HepG2 (cell line): ENCODE measurements around the gene POLR1D. TPM values are rescaled to one million over a fixed set of nuclear protein-coding genes. Genes with fewer than 3 reads are reported as not detected.

Source experiments
- CBFB ChIP-seq: sonication (generic); formaldehyde crosslinking; IDR thresholded peaks from 2 replicates; pipeline ENCODE4 v1.4.0; 2020; ENCODE audit warnings: missing genetic modification reagents
- DMAP1 ChIP-seq: IDR thresholded peaks from 2 replicates; pipeline ENCODE4 v1.6.1; 2016
- E2F1 ChIP-seq: sonication (generic); formaldehyde crosslinking; IDR thresholded peaks from 2 replicates; pipeline ENCODE4 v1.5.0; 2020; ENCODE audit warnings: missing genetic modification reagents
- FOXK2 ChIP-seq: fragments of 450-650 bp; IDR thresholded peaks from 2 replicates; pipeline ENCODE4 v1.6.1; 2016
- HMGXB4 ChIP-seq, 2 experiments: sonication (generic) in 1 of 2; formaldehyde crosslinking in 1 of 2; IDR thresholded peaks; 2 replicates each; pipeline versions ENCODE4 v1.4.0 to v1.6.1; 2018 to 2020; ENCODE audit warnings: missing genetic modification reagents in 2 of 2, borderline replicate concordance in 1 of 2, low read depth in 1 of 2, mild to moderate bottlenecking in 1 of 2, missing biosample characterization in 1 of 2
- MEIS1 ChIP-seq: sonication (generic); formaldehyde crosslinking; IDR thresholded peaks from 2 replicates; pipeline ENCODE4 v1.9.0; 2021; ENCODE audit warnings: mild to moderate bottlenecking, missing genetic modification reagents, moderate library complexity, borderline replicate concordance
- MIER3 ChIP-seq: IDR thresholded peaks from 2 replicates; pipeline ENCODE4 v1.6.1; 2016; ENCODE audit warnings: missing compliant biosample characterization, borderline replicate concordance
- NFE2 ChIP-seq: sonication (generic); formaldehyde crosslinking; IDR thresholded peaks from 2 replicates; pipeline ENCODE4 v1.4.0; 2020; ENCODE audit warnings: missing genetic modification reagents
- REL ChIP-seq: sonication (generic); formaldehyde crosslinking; conservative IDR thresholded peaks from 2 replicates; pipeline ENCODE4 v1.8.0; 2022; ENCODE audit warnings: mild to moderate bottlenecking, missing genetic modification reagents, moderate library complexity
- SMAD1 ChIP-seq: sonication (generic); formaldehyde crosslinking; IDR thresholded peaks from 2 replicates; pipeline ENCODE4 v1.4.0; 2020; ENCODE audit warnings: missing genetic modification reagents, low read depth, mild to moderate bottlenecking, borderline replicate concordance
- SP140L ChIP-seq: sonication (generic); formaldehyde crosslinking; IDR thresholded peaks from 2 replicates; pipeline ENCODE4 v1.4.0; 2020; ENCODE audit warnings: missing genetic modification reagents, borderline replicate concordance
- THAP11 ChIP-seq: IDR thresholded peaks from 2 replicates; pipeline ENCODE4 v1.6.1; 2016; ENCODE audit warnings: missing biosample characterization, missing genetic modification reagents
- YY1 ChIP-seq: IDR thresholded peaks from 2 replicates; pipeline ENCODE4 v1.6.1; 2011; ENCODE audit warnings: low read length, low read depth, moderate library complexity, mild to moderate bottlenecking; ENCODE audit not compliant: insufficient read depth, insufficient replicate concordance
- ZNF230 ChIP-seq: sonication (generic); formaldehyde crosslinking; IDR thresholded peaks from 2 replicates; pipeline ENCODE4 v1.4.0; 2020; ENCODE audit warnings: mild to moderate bottlenecking, missing genetic modification reagents
- ZNF781 ChIP-seq: sonication (generic); formaldehyde crosslinking; IDR thresholded peaks from 2 replicates; pipeline ENCODE4 v1.5.1; 2020; ENCODE audit warnings: borderline replicate concordance, mild to moderate bottlenecking, missing genetic modification reagents; ENCODE audit errors: not compliant biosample characterization
- ZSCAN9 ChIP-seq: IDR thresholded peaks from 2 replicates; pipeline ENCODE4 v1.6.1; 2016; ENCODE audit warnings: borderline replicate concordance
- polyA plus RNA-seq, 8 experiments: library from polyadenylated mRNA; depleted of rRNA in 3 of 8; stranded (reverse) in 7 of 8; unstranded in 1 of 8; fragments of >200 nt; fragmentation: Illumina TruSeq in 4 of 8; extraction: Trizol in 4 of 8; gene quantifications; 2 replicates each; pipeline versions ENCODE4 v1.2.1 to v1.2.3, GENCODE V29; 2011 to 2016; ENCODE audit warnings: low read depth in 4 of 8, missing spikeins in 1 of 8, mixed read lengths in 1 of 8; ENCODE audit not compliant: insufficient read depth in 1 of 8
- total RNA-seq, 5 experiments: library from RNA; depleted of rRNA; stranded (reverse); fragments of >200 nt; fragmentation: Illumina TruSeq; extraction: Trizol; gene quantifications; 2 replicates each; pipeline ENCODE4 v1.2.3, GENCODE V29; 2016; ENCODE audit warnings: low read depth in 1 of 5
- TF ChIP-seq, protein P1 (sequence below): IDR thresholded peaks from 2 replicates; pipeline ENCODE4 v1.4.0; 2020; ENCODE audit warnings: mild to moderate bottlenecking, missing genetic modification reagents
- TF ChIP-seq, protein P2 (sequence below): sonication (generic); formaldehyde crosslinking; IDR thresholded peaks from 2 replicates; pipeline ENCODE4 v1.4.0; 2020; ENCODE audit warnings: mild to moderate bottlenecking, missing genetic modification reagents
- TF ChIP-seq, protein P3 (sequence below): sonication (generic); formaldehyde crosslinking; IDR thresholded peaks from 2 replicates; pipeline ENCODE4 v1.9.0; 2021; ENCODE audit warnings: missing genetic modification reagents, mild to moderate bottlenecking, borderline replicate concordance

POLR1D gene
- total and polyA plus RNA-seq, 2 of the 13 experiments (the other 11 are each of a cell fraction or from before 2014, with no cell fraction given): 183 to 490 TPM

- TF ChIP-seq, protein P1, sequence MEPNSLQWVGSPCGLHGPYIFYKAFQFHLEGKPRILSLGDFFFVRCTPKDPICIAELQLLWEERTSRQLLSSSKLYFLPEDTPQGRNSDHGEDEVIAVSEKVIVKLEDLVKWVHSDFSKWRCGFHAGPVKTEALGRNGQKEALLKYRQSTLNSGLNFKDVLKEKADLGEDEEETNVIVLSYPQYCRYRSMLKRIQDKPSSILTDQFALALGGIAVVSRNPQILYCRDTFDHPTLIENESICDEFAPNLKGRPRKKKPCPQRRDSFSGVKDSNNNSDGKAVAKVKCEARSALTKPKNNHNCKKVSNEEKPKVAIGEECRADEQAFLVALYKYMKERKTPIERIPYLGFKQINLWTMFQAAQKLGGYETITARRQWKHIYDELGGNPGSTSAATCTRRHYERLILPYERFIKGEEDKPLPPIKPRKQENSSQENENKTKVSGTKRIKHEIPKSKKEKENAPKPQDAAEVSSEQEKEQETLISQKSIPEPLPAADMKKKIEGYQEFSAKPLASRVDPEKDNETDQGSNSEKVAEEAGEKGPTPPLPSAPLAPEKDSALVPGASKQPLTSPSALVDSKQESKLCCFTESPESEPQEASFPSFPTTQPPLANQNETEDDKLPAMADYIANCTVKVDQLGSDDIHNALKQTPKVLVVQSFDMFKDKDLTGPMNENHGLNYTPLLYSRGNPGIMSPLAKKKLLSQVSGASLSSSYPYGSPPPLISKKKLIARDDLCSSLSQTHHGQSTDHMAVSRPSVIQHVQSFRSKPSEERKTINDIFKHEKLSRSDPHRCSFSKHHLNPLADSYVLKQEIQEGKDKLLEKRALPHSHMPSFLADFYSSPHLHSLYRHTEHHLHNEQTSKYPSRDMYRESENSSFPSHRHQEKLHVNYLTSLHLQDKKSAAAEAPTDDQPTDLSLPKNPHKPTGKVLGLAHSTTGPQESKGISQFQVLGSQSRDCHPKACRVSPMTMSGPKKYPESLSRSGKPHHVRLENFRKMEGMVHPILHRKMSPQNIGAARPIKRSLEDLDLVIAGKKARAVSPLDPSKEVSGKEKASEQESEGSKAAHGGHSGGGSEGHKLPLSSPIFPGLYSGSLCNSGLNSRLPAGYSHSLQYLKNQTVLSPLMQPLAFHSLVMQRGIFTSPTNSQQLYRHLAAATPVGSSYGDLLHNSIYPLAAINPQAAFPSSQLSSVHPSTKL (CRISPR knock-in tag): 0 out of 2 replicates have a peak, but pooled peaks have one; percentile 30
- peak; percentile 73 for TF ChIP-seq THAP11
- no peak for TF ChIP-seq REL (CRISPR knock-in tag)
- peak; percentile 33; the same call in 1 of the 2 replicates for TF ChIP-seq DMAP1 (CRISPR knock-in tag)
- TF ChIP-seq ZNF781 (CRISPR knock-in tag): no peak
- no peak for TF ChIP-seq FOXK2
- no peak for TF ChIP-seq SP140L
- TF ChIP-seq NFE2 (CRISPR knock-in tag): no peak
- TF ChIP-seq CBFB: 0 out of 2 replicates have a peak, but pooled peaks have one; percentile 31
- TF ChIP-seq, protein P2, sequence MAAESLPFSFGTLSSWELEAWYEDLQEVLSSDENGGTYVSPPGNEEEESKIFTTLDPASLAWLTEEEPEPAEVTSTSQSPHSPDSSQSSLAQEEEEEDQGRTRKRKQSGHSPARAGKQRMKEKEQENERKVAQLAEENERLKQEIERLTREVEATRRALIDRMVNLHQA (CRISPR knock-in tag): no peak
- no peak for TF ChIP-seq MEIS1 (CRISPR knock-in tag)
- TF ChIP-seq HMGXB4 (CRISPR knock-in tag; IDR thresholded peaks at IDR 0.05; ENCODE audit: borderline replicate concordance in 1 of 2, low read depth in 1 of 2): peak in 1 of 2 experiments; percentile 23; a peak in 2 of 4 replicates
- TF ChIP-seq YY1: no peak
- TF ChIP-seq ZNF230 (CRISPR knock-in tag): no peak
- TF ChIP-seq, protein P3, sequence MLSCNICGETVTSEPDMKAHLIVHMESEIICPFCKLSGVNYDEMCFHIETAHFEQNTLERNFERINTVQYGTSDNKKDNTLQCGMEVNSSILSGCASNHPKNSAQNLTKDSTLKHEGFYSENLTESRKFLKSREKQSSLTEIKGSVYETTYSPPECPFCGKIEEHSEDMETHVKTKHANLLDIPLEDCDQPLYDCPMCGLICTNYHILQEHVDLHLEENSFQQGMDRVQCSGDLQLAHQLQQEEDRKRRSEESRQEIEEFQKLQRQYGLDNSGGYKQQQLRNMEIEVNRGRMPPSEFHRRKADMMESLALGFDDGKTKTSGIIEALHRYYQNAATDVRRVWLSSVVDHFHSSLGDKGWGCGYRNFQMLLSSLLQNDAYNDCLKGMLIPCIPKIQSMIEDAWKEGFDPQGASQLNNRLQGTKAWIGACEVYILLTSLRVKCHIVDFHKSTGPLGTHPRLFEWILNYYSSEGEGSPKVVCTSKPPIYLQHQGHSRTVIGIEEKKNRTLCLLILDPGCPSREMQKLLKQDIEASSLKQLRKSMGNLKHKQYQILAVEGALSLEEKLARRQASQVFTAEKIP (CRISPR knock-in tag): no peak
- 0 out of 2 replicates have a peak, but pooled peaks have one; percentile 12 for TF ChIP-seq MIER3 (CRISPR knock-in tag)
- no peak for TF ChIP-seq E2F1
- no peak for TF ChIP-seq ZSCAN9 (CRISPR knock-in tag)
- no peak; the same call in 1 of the 2 replicates for TF ChIP-seq SMAD1
Observed at GRCh38 chr13:27620377-27621115, 1.1 kb upstream of the POLR1D start, which contains the start of gene LNX2 (continued).
